Measurements from ENCODE around the gene UBC. TPM values are rescaled to one million over a fixed set of nuclear protein-coding genes. Genes with fewer than 3 reads are reported as not detected.
"Not testable (repeated sequence)": the region's sequence is repeated elsewhere in the genome, so short reads cannot be mapped to it uniquely, and the experiment has no call there.

UBC gene
- polyA plus RNA-seq, 1 donor from 2014 or later, result 1,893 TPM

DNA sequence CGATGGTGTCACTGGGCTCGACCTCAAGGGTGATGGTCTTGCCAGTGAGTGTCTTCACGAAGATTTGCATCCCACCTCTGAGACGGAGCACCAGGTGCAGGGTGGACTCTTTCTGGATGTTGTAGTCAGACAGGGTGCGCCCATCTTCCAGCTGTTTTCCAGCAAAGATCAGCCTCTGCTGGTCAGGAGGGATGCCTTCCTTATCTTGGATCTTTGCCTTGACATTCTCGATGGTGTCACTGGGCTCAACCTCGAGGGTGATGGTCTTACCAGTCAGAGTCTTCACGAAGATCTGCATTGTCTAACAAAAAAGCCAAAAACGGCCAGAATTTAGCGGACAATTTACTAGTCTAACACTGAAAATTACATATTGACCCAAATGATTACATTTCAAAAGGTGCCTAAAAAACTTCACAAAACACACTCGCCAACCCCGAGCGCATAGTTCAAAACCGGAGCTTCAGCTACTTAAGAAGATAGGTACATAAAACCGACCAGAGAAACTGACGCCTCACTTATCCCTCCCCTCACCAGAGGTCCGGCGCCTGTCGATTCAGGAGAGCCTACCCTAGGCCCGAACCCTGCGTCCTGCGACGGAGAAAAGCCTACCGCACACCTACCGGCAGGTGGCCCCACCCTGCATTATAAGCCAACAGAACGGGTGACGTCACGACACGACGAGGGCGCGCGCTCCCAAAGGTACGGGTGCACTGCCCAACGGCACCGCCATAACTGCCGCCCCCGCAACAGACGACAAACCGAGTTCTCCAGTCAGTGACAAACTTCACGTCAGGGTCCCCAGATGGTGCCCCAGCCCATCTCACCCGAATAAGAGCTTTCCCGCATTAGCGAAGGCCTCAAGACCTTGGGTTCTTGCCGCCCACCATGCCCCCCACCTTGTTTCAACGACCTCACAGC, 717 bp downstream of the UBC start:
- H3K27me3 Mint-ChIP-seq, result no peaks in the 10 kb centered on the region
- H3K9me3 Mint-ChIP-seq, result peaks cover 0 to 6% (median 0%) of the 10 kb centered on the region in 3 donors
- peaks cover 44 to 57% (median 50%) of the 10 kb centered on the region in 3 donors for H3K4me1 Mint-ChIP-seq
- peak overlapping the region; percentile 99 for H3K4me3 Mint-ChIP-seq
- H3K27ac Mint-ChIP-seq, result peak overlapping the region; percentile 100
- peaks cover 15% of the 10 kb centered on the region for H3K36me3 Mint-ChIP-seq

DNA sequence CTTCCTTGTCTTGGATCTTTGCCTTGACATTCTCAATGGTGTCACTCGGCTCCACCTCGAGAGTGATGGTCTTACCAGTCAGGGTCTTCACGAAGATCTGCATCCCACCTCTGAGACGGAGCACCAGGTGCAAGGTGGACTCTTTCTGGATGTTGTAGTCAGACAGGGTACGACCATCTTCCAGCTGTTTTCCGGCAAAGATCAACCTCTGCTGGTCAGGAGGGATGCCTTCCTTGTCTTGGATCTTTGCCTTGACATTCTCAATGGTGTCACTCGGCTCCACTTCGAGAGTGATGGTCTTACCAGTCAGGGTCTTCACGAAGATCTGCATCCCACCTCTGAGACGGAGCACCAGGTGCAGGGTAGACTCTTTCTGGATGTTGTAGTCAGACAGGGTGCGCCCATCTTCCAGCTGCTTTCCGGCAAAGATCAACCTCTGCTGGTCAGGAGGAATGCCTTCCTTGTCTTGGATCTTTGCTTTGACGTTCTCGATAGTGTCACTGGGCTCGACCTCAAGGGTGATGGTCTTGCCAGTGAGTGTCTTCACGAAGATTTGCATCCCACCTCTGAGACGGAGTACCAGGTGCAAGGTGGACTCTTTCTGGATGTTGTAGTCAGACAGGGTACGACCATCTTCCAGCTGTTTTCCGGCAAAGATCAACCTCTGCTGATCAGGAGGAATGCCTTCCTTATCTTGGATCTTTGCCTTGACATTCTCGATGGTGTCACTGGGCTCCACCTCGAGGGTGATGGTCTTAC, 1.7 kb downstream of the UBC start:
- Mint-ChIP-seq H3K27ac (peak overlapping the region in 1 of 3 donors; percentile 100), H3K36me3 (peaks cover 15% of the 10 kb centered on the region)

DNA sequence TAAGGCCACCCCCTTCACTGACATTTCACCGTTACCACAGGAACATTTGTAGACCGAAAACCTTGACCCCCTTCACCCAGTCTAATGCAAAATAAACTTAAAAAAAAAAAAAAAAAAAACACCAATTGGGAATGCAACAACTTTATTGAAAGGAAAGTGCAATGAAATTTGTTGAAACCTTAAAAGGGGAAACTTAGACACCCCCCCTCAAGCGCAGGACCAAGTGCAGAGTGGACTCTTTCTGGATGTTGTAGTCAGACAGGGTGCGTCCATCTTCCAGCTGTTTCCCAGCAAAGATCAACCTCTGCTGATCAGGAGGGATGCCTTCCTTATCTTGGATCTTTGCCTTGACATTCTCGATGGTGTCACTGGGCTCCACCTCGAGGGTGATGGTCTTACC, 2.9 kb downstream of the UBC start:
- not testable (repeated sequence) for H3K9me3 Mint-ChIP-seq, H3K27me3 Mint-ChIP-seq
- peaks cover 15% of the 10 kb centered on the region for H3K36me3 Mint-ChIP-seq
- H3K4me3 Mint-ChIP-seq, result peak overlapping the region; percentile 40 to 85 (median 48)
- H3K27ac Mint-ChIP-seq, result peak overlapping the region; percentile 63 to 89 (median 78)
- H3K4me1 Mint-ChIP-seq, result peaks cover 33 to 45% (median 44%) of the 10 kb centered on the region in 3 donors

More for the DNA sequence above, 1.7 kb downstream of the UBC start:
- H3K9me3 Mint-ChIP-seq, H3K27me3 Mint-ChIP-seq: not testable (repeated sequence)
- peak overlapping the region; percentile 99 for H3K4me3 Mint-ChIP-seq
- peaks cover 37 to 51% (median 48%) of the 10 kb centered on the region in 3 donors for H3K4me1 Mint-ChIP-seq

DNA sequence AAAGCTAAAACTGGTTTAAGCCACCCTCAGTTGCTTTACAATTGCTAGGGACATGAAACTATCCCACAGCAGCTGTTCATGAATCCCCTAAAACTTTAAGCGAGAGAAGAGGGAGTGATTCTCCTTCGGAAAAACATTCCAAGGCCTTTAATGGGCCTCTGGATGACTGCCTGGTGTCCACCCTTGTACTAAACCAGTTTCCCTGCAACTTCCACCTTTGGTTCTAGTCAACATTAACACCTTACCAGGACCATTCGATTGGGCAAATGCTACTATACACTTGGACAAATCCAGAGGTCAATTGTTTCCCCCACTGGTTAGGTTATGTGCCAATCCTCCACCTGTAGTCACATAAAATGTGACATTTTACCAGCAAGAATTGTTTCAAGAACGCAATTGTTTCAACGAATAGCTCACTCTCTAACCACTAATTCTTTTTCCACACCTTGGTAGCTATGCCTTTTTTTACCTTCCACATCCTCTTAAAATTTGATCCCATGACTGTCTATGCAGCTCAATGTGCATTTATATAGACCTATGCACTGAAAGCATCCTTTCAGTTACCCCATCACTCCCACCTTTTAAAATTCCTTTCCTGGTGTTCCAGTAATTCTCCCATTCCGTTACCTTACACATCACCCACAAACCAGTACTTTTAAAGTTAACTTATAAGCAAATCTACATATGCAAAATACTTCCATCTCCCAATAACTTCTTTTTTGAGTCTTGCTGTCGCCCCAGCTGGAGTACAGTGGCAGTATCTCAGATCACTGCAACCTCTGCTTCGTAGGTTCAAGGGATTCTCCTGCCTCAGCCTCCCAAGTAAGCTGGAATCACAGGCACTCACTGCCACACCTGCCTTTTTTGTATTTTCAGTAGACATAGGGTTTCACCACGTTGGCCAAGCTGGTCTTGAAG, 3.6 kb downstream of the UBC start:
- peaks cover 0 to 6% (median 0%) of the 10 kb centered on the region in 3 donors for H3K9me3 Mint-ChIP-seq

DNA sequence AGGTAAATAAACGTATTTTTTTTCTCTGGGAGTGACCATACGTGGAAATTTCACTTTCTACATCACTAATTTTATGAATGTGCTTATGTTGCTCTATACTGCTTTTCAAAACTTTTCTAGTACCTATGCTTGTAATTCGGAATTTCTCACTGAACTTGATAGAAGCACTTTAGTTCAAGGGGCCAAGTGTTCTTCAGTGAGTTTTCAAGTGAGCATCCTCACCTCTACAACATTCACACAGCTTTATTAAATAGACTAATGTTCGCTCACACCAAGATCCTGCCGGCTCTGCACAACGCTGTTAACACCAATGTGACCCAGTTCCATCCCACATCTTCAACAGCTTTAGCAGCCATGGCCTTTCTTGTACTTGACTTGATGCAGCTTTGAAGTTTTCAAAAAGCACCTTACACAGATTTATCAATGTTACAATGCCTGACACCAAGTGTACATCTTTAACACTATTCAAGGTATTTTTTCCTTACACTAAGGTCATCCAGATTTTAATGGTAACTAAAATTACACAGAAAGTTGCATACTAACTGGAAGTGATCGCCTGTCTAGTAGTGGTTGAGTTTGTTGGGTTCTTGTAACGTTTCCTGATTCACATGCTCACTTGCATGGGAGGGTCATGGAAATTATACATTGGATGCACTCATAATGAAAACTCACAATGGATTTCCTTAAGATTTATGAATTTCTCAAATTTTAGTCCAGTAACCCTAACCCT, 4.5 kb downstream of the UBC start:
- Mint-ChIP-seq H3K9me3 (peaks cover 0 to 6% (median 0%) of the 10 kb centered on the region in 3 donors), H3K36me3 (peaks cover 15% of the 10 kb centered on the region), H3K27ac (peak overlapping the region; percentile 63 to 89 (median 78)), H3K27me3 (no peaks in the 10 kb centered on the region), H3K4me3 (peak overlapping the region in 2 of 4 donors; percentile 50 to 53), H3K4me1 (peaks cover 31 to 43% (median 36%) of the 10 kb centered on the region in 3 donors)

More for the DNA sequence above, 3.6 kb downstream of the UBC start:
- Mint-ChIP-seq H3K27me3 (no peaks in the 10 kb centered on the region), H3K27ac (peak overlapping the region; percentile 63 to 89 (median 78)), H3K4me1 (peaks cover 32 to 44% (median 40%) of the 10 kb centered on the region in 3 donors), H3K4me3 (peak overlapping the region; percentile 40 to 85 (median 52)), H3K36me3 (peaks cover 15% of the 10 kb centered on the region)

DNA sequence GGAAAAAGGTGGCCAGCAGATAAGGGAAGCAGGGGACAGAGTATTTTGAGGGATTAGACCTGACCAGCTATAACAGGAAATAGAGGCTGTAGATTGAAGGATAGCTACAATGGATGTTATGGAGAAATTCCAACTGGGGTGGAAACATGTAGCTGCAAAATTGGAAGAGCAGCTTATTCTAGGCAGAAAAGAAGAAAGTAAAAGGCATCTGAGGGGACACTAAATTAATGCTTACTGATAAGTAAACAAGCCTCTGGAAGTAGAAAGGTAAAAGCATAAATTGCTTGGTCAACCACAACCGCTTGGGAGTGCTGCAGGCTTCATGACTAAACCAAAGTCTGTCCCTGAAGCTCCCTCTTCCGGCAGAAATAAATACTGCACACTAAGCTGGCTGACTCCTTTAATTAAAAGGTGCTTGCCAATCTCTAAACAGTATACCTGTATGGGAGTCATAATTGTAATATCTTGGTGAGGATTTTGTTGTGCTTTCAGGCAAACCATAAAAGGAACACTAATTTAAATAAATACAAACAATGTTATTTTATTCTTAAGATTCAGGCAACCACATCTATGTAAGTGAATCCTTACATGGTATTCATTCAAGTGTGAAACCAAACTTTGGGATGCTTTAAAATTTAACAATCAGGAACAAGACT, 7.7 kb downstream of the UBC start:
- H3K36me3 Mint-ChIP-seq, result peaks cover 7% of the 10 kb centered on the region
- H3K27me3 Mint-ChIP-seq, result no peaks in the 10 kb centered on the region
- no peaks in the 10 kb centered on the region for H3K9me3 Mint-ChIP-seq
- peaks cover 27 to 43% (median 35%) of the 10 kb centered on the region in 3 donors for H3K4me1 Mint-ChIP-seq
- peak overlapping the region in 1 of 4 donors; percentile 20 for H3K4me3 Mint-ChIP-seq
- H3K27ac Mint-ChIP-seq, result peak overlapping the region in 2 of 3 donors; percentile 1 to 76

DNA sequence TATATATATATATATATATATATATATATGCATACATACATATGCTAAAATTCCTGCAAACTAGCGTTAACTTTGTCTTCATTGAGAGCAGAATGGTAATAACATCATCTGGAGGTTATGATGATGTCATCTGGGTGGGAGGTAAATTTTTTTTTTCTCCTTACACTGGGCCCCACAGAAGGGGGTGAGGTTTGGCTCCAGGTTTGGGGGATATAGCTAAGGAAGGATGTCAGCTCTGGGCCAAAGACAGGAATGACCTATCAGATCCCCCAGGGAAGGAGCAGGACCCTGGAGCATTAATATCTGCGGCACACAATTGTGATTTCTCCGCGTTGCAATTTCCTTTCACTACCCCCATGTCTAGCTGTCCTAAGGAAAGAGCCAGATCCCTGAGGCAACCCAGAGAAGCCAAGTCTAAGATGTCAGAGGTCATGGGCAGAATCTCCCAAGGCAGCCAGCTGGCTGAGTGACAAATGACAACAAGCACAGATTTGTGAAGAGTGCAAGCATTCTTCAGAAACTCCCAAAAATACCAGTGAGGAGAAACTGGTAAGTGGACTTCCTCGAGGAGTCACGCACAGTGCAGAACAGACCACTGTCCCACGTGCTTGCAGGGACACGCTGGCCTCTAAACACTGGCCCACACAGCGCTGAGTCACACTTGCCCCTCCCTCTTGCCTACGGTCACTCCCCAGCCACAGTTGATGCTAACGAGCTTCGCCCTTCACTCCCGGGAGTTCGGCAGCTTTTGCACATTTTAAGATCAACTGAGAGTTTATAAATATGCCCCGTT, 9.9 kb downstream of the UBC start:
- Mint-ChIP-seq H3K4me3 (no peak overlapping the region), H3K27me3 (no peaks in the 10 kb centered on the region), H3K27ac (no peak overlapping the region), H3K9me3 (no peaks in the 10 kb centered on the region), H3K4me1 (peaks cover 23 to 32% (median 23%) of the 10 kb centered on the region in 3 donors), H3K36me3 (peaks cover 4% of the 10 kb centered on the region)

DNA sequence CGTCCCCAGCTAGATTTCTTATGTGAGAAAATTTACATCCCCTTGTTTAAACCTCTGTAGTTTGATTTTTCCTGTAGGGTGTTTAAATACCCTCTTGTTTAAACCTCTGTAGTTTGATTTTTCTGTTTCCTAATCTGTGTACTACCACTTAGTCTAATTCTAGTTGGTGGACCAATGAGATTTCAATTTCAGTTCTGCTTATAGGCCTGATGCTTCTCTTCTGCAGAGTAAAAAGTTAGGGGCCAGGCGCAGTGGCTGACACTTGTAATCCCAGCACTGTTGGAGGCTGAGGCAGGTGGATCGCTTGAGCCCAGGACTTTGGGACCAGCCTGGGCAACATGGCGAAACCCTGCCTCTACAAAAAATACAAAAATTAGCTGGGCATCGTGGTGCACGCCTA, 11.5 kb downstream of the UBC start:
- Mint-ChIP-seq H3K27me3 (no peaks in the 10 kb centered on the region), H3K4me3 (peak overlapping the region in 1 of 4 donors; percentile 25), H3K9me3 (no peaks in the 10 kb centered on the region), H3K27ac (peak overlapping the region in 2 of 3 donors; percentile 62 to 78), H3K4me1 (peaks cover 34 to 42% (median 35%) of the 10 kb centered on the region in 3 donors), H3K36me3 (peaks cover 4% of the 10 kb centered on the region)

DNA sequence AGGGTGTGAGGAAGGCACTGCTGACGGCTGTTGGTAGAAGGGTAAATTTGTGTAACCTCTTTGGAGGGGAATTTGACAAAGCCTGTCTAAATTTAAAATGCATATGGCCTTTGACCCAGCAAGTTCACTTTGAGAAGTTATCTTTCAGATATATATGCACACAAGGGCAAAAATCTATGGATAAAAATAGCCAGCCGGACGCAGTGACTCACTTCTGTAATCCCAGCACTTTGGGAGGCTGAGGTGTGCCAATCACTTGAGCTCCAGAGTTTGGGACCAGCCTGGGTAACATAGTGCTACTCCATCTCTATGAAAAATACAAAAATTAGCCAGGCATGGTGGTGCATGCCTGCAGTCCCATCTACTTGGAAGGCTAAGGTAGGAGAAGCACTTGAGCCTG, 13.4 kb downstream of the UBC start:
- Mint-ChIP-seq H3K27me3 (no peaks in the 10 kb centered on the region), H3K27ac (peak overlapping the region in 1 of 3 donors; percentile 90), H3K4me1 (peaks cover 28 to 39% (median 29%) of the 10 kb centered on the region in 3 donors), H3K9me3 (no peaks in the 10 kb centered on the region), H3K4me3 (peak overlapping the region in 1 of 4 donors; percentile 75), H3K36me3 (peaks cover 4% of the 10 kb centered on the region)

DNA sequence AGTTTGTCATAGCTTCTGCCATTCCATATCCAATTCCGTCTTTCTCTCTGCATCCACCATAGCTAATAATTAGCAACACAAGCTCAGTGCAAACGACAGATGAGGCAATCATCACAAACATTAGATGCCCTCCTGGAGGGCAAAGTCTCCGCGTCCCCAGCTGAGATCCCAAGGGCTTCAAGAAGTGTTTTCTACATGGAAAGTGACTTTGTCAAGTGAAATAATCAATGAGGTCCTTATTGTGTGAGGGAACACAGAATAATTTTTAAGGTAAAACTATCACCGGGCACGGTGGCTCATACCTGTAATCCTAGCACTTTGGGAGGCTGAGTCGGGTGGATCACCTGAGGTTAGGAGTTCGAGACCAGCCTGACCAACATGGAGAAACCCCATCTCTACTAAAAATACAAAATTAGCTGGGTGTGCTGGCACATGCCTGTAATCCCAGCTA, 14.1 kb downstream of the UBC start:
- not testable (repeated sequence) for H3K9me3 Mint-ChIP-seq, H3K36me3 Mint-ChIP-seq, H3K27me3 Mint-ChIP-seq, H3K27ac Mint-ChIP-seq
- Mint-ChIP-seq H3K4me1 (peaks cover 26 to 36% (median 29%) of the 10 kb centered on the region in 3 donors), H3K4me3 (peak overlapping the region in 1 of 4 donors; percentile 75)

DNA sequence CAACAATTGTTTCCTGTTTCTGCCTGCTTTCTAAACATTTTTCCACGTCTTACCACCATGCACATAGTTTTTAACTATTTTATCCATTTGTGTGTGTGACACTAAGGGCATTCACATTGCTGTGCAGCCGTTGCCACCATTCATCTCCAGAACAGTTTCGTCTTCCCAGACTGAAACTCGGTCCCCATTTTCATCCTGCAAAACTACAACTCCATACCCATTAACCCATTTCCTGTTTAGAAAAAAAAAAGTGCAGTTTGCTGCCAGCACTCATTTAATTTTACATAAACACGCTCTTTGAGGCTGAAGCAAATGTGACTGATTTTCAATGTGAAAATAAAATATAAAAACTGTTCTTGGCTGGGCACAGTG, 15.5 kb downstream of the UBC start:
- H3K27ac Mint-ChIP-seq, result peak overlapping the region in 1 of 3 donors; percentile 71
- H3K4me1 Mint-ChIP-seq, result peaks cover 29 to 37% (median 37%) of the 10 kb centered on the region in 3 donors
- H3K36me3 Mint-ChIP-seq, result peaks cover 2% of the 10 kb centered on the region
- H3K27me3 Mint-ChIP-seq, result no peaks in the 10 kb centered on the region
- H3K4me3 Mint-ChIP-seq, result peak overlapping the region; percentile 29 to 89 (median 70)
- H3K9me3 Mint-ChIP-seq, result peaks cover 0 to under 1% (median 0%) of the 10 kb centered on the region in 3 donors

DNA sequence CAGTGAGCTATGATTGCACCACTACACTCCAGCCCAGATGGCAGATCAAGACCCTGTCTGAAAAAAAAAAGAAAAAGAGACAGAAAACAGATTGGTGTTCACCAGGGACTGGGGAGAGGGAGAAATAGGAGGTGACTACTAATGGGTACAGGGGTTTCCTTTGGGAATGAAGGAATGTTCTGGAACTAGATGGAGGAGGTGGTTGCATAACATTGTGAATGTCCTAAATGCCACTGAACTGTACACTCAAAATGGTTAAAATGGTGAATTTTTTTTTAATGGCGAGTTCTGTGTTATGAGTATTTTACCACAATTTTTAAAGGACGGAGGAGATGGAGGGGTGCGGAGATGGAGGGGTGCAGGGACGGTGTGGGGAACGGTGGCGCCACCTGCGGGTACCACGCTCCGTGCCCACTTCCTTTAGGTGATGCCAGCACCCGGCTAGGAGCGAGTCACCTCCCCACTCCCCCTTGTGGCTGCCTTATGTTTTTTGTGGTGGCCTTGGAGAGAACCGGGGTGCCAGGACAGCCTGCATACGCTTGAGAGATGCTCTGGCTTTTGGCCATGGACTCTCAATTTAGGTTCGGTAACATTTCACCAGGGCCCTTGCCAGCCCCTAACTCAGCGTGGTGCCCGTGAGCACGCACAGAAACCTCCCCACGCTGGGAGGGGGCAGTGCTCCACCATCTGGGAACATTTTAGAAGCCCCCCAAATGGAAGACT, 16.1 kb downstream of the UBC start:
- Mint-ChIP-seq H3K36me3 (peaks cover 2% of the 10 kb centered on the region), H3K27me3 (no peaks in the 10 kb centered on the region), H3K4me3 (peak overlapping the region; percentile 29 to 89 (median 70)), H3K4me1 (peaks cover 32 to 41% (median 40%) of the 10 kb centered on the region in 3 donors), H3K9me3 (peaks cover 0 to 3% (median 0%) of the 10 kb centered on the region in 3 donors), H3K27ac (peak overlapping the region in 1 of 3 donors; percentile 31)

Measured in IgD-negative memory B cell (primary cell).